ENCODE results near the gene CDC42EP4. TPM values are rescaled to one million over a fixed set of nuclear protein-coding genes. Genes with fewer than 3 reads are reported as not detected.

Gene CDC42EP4
- total RNA-seq, 1 donor from 2014 or later: 22.9 TPM

DNA sequence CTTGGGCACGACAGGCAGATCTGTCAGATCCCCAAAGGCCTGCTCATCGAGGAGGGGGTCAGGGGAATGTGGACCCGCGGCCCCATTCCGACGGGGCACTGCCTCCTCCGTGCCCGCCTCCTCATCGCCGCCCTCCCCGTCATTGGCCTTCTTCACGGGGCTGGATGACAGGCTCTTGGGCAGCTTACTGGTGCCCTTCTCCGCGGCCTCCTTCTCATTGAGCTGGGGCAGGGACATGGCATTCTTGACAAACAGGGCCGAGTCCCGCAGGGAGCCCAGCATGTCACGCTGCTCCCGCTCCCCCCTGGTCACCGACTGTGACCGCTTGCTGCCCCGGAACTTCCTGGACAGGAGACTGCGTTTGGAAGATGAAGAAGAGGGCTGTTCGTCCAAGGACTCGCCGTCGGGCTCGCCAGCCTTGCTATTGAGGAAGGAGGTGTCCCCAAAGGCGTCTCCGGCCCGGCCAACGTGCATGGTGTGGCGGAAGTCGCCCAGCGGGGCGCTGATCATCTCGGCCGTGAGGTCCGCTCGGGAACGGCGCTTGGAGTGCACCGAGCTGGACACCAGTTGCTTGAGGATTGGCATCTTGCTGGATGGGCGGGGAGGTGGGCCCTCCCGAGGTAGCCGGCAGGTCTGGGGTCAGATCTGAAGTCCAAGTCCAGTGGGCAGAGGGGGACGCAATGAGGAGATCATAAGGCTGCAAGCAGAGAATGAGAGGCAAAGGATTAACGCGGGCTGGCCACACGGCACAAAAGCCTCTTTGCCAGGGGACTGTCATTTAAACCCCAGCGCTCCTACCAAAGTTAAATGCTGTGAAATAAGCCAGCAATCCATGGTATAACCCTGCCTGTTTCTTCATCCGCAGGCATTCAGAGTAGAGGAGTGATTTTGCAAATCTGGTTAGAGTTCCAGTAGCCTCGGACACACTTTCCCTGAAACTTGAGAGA, 25.6 kb downstream of the CDC42EP4 start:
- TF ChIP-seq, protein P1, sequence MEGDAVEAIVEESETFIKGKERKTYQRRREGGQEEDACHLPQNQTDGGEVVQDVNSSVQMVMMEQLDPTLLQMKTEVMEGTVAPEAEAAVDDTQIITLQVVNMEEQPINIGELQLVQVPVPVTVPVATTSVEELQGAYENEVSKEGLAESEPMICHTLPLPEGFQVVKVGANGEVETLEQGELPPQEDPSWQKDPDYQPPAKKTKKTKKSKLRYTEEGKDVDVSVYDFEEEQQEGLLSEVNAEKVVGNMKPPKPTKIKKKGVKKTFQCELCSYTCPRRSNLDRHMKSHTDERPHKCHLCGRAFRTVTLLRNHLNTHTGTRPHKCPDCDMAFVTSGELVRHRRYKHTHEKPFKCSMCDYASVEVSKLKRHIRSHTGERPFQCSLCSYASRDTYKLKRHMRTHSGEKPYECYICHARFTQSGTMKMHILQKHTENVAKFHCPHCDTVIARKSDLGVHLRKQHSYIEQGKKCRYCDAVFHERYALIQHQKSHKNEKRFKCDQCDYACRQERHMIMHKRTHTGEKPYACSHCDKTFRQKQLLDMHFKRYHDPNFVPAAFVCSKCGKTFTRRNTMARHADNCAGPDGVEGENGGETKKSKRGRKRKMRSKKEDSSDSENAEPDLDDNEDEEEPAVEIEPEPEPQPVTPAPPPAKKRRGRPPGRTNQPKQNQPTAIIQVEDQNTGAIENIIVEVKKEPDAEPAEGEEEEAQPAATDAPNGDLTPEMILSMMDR (IDR thresholded peaks at IDR 0.05; ENCODE audit: unreplicated experiment): no peak
- H3K36me3 Mint-ChIP-seq (ENCODE audit: low read depth, unreplicated experiment): peaks cover 12% of the 10 kb centered on the region
- DNase-seq (ENCODE audit: low spot score): no peak
- peaks cover 2% of the 10 kb centered on the region for H3K27me3 Mint-ChIP-seq (ENCODE audit: unreplicated experiment)
- peak overlapping the region; percentile 17 for H3K4me3 Mint-ChIP-seq (ENCODE audit: unreplicated experiment)
- no peak overlapping the region for H3K27ac Mint-ChIP-seq (ENCODE audit: unreplicated experiment)
- H3K9me3 Mint-ChIP-seq (ENCODE audit: unreplicated experiment): no peaks in the 10 kb centered on the region
- peaks cover 13% of the 10 kb centered on the region for H3K4me1 Mint-ChIP-seq (ENCODE audit: unreplicated experiment)

DNA sequence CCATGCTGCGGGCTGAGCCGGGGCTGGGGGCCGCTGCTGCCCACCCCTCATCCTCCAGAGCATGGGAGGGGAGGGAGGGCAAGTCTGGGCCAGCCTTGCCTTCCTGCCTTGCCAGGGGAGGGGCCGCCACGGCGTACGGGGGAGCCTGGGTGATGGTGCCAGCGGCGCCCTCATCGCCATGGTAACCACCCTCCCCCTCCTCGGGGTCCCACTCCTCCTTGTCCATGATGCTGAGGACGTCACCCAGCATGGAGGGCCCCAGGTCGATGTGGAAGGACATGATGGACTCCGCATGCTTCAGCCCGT, 26.2 kb downstream of the CDC42EP4 start:
- TF ChIP-seq, protein P1 (IDR thresholded peaks at IDR 0.05; ENCODE audit: unreplicated experiment): no peak
- DNase-seq (ENCODE audit: low spot score): no peak
- H3K4me1 Mint-ChIP-seq (ENCODE audit: unreplicated experiment): peaks cover 13% of the 10 kb centered on the region
- H3K27ac Mint-ChIP-seq (ENCODE audit: unreplicated experiment): no peak overlapping the region
- H3K27me3 Mint-ChIP-seq (ENCODE audit: unreplicated experiment): peaks cover 2% of the 10 kb centered on the region
- peaks cover 12% of the 10 kb centered on the region for H3K36me3 Mint-ChIP-seq (ENCODE audit: low read depth, unreplicated experiment)
- no peak overlapping the region for H3K4me3 Mint-ChIP-seq (ENCODE audit: unreplicated experiment)
- H3K9me3 Mint-ChIP-seq (ENCODE audit: unreplicated experiment): no peaks in the 10 kb centered on the region

DNA sequence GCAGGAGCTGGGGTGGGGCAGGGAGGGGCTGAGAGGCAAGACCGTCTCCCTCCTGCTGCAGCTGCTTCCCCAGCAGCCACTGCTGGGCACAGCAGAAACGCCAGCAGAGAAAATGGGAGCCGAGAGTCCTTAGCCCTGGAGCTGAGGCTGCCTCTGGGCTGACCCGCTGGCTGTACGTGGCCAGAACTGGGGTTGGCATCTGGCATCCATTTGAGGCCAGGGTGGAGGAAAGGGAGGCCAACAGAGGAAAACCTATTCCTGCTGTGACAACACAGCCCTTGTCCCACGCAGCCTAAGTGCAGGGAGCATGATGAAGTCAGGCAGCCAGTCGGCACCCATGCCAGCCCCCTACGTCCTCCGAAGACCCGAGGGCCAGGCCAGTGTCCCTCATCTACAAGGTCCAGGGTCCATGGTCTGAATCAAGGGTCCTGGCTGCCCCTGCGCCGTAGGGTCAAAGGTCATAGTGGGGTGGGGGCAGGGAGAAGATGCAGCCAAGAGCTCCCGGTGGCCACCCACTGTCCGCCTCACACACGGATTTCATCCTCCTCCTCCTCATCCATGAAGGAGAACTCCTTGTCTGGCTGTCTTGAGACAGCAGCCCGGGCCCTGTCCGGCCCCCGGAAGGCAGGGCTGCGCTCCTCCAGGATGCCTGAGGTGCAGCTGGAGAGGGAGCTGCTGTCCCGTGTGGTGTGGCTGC, 26.7 kb downstream of the CDC42EP4 start:
- H3K27me3 Mint-ChIP-seq (ENCODE audit: unreplicated experiment): peaks cover 2% of the 10 kb centered on the region
- H3K36me3 Mint-ChIP-seq (ENCODE audit: low read depth, unreplicated experiment): peaks cover 8% of the 10 kb centered on the region
- H3K4me3 Mint-ChIP-seq (ENCODE audit: unreplicated experiment): no peak overlapping the region
- TF ChIP-seq, protein P1 (IDR thresholded peaks at IDR 0.05; ENCODE audit: unreplicated experiment): no peak
- peaks cover 9% of the 10 kb centered on the region for H3K4me1 Mint-ChIP-seq (ENCODE audit: unreplicated experiment)
- H3K27ac Mint-ChIP-seq (ENCODE audit: unreplicated experiment): no peak overlapping the region
- no peaks in the 10 kb centered on the region for H3K9me3 Mint-ChIP-seq (ENCODE audit: unreplicated experiment)
- no peak for DNase-seq (ENCODE audit: low spot score)

DNA sequence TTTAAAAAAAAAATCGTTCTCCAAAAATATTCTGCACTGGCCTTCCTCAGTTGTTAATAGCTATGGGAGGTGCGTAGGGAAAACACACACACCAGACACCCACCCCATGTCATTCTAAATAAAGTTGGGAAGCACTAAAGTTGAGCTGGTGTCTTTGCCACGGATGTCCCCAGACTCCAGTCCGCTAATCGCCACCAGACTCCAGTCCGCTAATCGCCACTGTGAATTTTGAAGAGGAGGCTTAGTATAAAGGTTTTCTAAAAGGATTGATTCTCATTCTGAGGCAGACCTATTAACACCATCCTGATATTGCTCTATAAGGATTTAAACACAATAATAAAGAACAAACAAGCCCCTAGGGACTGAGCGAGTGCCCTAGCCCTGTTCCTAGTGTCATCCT, 27.4 kb downstream of the CDC42EP4 start:
- TF ChIP-seq, protein P1 (IDR thresholded peaks at IDR 0.05; ENCODE audit: unreplicated experiment): no peak
- H3K27me3 Mint-ChIP-seq (ENCODE audit: unreplicated experiment): peaks cover 2% of the 10 kb centered on the region
- H3K4me3 Mint-ChIP-seq (ENCODE audit: unreplicated experiment): no peak overlapping the region
- H3K4me1 Mint-ChIP-seq (ENCODE audit: unreplicated experiment): peaks cover 9% of the 10 kb centered on the region
- H3K27ac Mint-ChIP-seq (ENCODE audit: unreplicated experiment): no peak overlapping the region
- H3K9me3 Mint-ChIP-seq (ENCODE audit: unreplicated experiment): no peaks in the 10 kb centered on the region
- H3K36me3 Mint-ChIP-seq (ENCODE audit: low read depth, unreplicated experiment): peaks cover 8% of the 10 kb centered on the region
- no peak for DNase-seq (ENCODE audit: low spot score)

DNA sequence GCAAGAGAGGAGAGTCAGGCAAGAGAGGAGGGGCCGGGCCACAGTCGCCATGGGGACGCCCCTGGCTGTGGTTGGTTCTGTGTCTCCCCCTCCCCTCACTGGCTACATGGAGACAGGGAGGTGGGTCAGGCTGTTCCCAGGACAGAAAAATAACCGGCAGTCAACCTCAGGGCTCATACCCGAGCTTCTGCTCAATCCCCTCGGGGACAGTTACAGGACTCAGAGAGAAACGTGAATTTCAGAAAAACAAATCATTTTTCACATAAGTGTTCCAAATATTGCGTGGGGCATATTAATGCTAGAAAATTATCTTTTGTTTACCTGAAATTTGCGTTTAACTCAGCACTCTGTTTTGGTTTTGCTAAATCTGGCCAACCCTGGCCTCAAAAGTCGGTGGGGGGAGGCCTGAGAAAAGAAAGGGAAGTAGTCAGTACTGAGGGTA, 27.9 kb downstream of the CDC42EP4 start:
- Mint-ChIP-seq H3K27me3 (ENCODE audit: unreplicated experiment) (peaks cover 2% of the 10 kb centered on the region), H3K27ac (ENCODE audit: unreplicated experiment) (peak overlapping the region; percentile 52), H3K4me3 (ENCODE audit: unreplicated experiment) (no peak overlapping the region), H3K4me1 (ENCODE audit: unreplicated experiment) (peaks cover 9% of the 10 kb centered on the region), H3K9me3 (ENCODE audit: unreplicated experiment) (no peaks in the 10 kb centered on the region), H3K36me3 (ENCODE audit: low read depth, unreplicated experiment) (peaks cover 8% of the 10 kb centered on the region)
- peak; percentile 34 for DNase-seq (ENCODE audit: low spot score)
- TF ChIP-seq, protein P1 (IDR thresholded peaks at IDR 0.05; ENCODE audit: unreplicated experiment): no peak
